GM12865 (cell line): Measurements from ENCODE around the gene DNAH2.

Experiments used
- DNase-seq: peaks from one replicate; pipeline ENCODE4 v3.0.0; 2010; ENCODE audit warnings: low read depth
- H3K4me3 ChIP-seq: 2 replicates; pipeline ENCODE4 v1.5.1; 2011; ENCODE audit warnings: mild to moderate bottlenecking, low read depth, low read length, control low read depth
- TF ChIP-seq, protein P1 (sequence below): IDR thresholded peaks from 2 replicates; pipeline ENCODE4 v1.5.1; 2011; ENCODE audit warnings: low read length, control low read depth, low read depth, inconsistent platforms; ENCODE audit not compliant: insufficient read depth; ENCODE audit errors: missing control alignments

DNAH2 gene

DNA sequence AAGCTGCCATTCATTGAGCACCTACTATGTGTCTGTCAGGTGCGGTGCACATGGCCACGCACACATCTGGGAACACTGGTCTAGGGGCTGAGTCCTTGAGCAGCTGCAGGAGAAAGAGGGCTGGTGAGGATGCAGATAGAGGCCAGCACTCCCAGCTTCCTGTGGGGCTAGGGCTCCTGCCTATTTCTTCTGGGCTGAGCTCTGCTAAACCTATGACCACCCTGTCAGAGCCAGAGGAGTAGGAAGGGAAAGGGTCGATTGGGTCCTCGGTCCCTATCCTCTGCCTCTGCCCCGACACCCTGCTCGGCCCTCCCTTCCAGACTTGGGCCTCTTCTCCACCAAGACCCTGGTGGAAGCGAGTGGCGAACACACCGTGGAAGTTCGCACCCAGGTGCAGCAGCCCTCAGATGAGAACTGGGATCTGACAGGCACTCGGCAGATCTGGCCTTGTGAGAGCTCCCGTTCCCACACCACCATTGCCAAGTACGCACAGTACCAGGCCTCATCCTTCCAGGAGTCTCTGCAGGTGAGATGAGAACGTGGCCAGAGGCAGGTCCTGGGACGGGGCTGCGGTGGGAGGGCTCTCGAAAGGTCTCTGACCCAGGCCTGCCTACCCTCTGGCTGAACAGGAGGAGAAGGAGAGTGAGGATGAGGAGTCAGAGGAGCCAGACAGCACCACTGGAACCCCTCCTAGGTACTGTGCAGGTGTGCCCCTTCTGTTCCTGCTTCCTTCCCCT, 133.3 kb downstream of the DNAH2 start:
- peak overlapping the region; percentile 36 for H3K4me3 ChIP-seq
- DNase-seq = no peak
- TF ChIP-seq, protein P1, sequence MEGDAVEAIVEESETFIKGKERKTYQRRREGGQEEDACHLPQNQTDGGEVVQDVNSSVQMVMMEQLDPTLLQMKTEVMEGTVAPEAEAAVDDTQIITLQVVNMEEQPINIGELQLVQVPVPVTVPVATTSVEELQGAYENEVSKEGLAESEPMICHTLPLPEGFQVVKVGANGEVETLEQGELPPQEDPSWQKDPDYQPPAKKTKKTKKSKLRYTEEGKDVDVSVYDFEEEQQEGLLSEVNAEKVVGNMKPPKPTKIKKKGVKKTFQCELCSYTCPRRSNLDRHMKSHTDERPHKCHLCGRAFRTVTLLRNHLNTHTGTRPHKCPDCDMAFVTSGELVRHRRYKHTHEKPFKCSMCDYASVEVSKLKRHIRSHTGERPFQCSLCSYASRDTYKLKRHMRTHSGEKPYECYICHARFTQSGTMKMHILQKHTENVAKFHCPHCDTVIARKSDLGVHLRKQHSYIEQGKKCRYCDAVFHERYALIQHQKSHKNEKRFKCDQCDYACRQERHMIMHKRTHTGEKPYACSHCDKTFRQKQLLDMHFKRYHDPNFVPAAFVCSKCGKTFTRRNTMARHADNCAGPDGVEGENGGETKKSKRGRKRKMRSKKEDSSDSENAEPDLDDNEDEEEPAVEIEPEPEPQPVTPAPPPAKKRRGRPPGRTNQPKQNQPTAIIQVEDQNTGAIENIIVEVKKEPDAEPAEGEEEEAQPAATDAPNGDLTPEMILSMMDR = no peak

DNA sequence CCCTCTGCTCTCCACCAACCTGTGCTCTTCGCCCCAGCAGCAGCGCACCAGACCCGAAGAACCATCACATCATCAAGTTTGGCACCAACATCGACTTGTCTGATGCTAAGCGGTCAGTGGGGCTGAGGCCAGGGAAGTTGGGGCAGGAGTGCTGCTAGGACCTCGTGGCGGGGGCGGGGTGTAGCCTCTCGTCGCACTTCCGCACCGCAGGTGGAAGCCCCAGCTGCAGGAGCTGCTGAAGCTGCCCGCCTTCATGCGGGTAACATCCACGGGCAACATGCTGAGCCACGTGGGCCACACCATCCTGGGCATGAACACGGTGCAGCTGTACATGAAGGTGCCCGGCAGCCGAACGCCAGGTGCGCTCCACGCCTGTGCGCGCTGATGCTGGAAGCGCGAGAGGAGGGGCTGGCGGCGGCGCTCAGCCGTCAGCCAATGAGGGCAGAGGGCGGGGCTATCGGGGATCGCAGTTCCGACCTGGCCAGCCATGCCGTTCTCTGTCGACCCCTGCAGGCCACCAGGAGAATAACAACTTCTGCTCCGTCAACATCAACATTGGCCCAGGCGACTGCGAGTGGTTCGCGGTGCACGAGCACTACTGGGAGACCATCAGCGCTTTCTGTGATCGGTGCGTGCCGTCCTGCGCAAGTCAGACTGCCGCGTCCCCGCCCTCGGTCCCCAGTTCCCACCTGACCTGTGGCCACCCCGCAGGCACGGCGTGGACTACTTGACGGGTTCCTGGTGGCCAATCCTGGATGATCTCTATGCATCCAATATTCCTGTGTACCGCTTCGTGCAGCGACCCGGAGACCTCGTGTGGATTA, 134.1 kb downstream of the DNAH2 start:
- TF ChIP-seq, protein P1 = peak; percentile 97
- H3K4me3 ChIP-seq = peak overlapping the region; percentile 36
- peak; percentile 96 for DNase-seq

DNA sequence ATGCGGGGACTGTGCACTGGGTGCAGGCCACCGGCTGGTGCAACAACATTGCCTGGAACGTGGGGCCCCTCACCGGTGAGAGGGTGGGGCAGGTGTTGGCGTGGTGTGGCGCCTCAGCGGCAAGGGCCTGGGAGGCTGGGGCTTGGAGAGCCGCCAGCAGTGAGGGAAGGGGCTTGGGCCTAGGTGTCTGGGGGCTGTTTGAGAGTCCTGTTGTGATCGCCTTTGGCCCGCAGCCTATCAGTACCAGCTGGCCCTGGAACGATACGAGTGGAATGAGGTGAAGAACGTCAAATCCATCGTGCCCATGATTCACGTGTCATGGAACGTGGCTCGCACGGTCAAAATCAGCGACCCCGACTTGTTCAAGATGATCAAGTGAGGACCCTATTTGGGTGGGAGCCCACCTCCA, 134.7 kb downstream of the DNAH2 start:
- no peak overlapping the region for H3K4me3 ChIP-seq
- no peak for DNase-seq
- TF ChIP-seq, protein P1 = no peak

DNA sequence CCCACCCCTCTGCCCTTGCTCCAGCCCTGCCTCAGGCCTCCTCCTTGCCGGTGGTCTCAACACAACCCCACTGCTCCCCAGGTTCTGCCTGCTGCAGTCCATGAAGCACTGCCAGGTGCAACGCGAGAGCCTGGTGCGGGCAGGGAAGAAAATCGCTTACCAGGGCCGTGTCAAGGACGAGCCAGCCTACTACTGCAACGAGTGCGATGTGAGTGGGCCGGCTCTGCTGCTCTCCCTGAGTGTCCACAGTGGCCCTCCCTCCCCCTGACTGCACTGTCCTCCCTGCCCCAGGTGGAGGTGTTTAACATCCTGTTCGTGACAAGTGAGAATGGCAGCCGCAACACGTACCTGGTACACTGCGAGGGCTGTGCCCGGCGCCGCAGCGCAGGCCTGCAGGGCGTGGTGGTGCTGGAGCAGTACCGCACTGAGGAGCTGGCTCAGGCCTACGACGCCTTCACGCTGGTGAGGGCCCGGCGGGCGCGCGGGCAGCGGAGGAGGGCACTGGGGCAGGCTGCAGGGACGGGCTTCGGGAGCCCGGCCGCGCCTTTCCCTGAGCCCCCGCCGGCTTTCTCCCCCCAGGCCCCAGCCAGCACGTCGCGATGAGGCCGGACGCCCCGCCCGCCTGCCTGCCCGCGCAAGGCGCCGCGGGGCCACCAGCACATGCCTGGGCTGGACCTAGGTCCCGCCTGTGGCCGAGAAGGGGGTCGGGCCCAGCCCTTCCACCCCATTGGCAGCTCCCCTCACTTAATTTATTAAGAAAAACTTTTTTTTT, 135.6 kb downstream of the DNAH2 start:
- H3K4me3 ChIP-seq = no peak overlapping the region
- TF ChIP-seq, protein P1 = no peak
- DNase-seq = no peak

DNA sequence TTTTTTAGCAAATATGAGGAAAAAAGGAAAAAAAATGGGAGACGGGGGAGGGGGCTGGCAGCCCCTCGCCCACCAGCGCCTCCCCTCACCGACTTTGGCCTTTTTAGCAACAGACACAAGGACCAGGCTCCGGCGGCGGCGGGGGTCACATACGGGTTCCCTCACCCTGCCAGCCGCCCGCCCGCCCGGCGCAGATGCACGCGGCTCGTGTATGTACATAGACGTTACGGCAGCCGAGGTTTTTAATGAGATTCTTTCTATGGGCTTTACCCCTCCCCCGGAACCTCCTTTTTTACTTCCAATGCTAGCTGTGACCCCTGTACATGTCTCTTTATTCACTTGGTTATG, 136.1 kb downstream of the DNAH2 start:
- DNase-seq = no peak
- no peak overlapping the region for H3K4me3 ChIP-seq
- TF ChIP-seq, protein P1 = no peak

DNA sequence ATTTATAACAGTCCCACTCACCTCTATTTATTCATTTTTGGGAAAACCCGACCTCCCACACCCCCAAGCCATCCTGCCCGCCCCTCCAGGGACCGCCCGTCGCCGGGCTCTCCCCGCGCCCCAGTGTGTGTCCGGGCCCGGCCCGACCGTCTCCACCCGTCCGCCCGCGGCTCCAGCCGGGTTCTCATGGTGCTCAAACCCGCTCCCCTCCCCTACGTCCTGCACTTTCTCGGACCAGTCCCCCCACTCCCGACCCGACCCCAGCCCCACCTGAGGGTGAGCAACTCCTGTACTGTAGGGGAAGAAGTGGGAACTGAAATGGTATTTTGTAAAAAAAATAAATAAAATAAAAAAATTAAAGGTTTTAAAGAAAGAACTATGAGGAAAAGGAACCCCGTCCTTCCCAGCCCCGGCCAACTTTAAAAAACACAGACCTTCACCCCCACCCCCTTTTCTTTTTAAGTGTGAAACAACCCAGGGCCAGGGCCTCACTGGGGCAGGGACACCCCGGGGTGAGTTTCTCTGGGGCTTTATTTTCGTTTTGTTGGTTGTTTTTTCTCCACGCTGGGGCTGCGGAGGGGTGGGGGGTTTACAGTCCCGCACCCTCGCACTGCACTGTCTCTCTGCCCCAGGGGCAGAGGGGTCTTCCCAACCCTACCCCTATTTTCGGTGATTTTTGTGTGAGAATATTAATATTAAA, 136.7 kb downstream of the DNAH2 start:
- TF ChIP-seq, protein P1 = no peak
- DNase-seq = no peak
- no peak overlapping the region for H3K4me3 ChIP-seq
